ENCODE data around the gene LEFTY1. TPM values are rescaled to one million over a fixed set of nuclear protein-coding genes. Genes with fewer than 3 reads are reported as not detected.
"Not testable (repeated sequence)": the region's sequence is repeated elsewhere in the genome, so short reads cannot be mapped to it uniquely, and the experiment has no call there.

LEFTY1 gene
- total RNA-seq, 1 donor from 2014 or later: 0.99 TPM

DNA sequence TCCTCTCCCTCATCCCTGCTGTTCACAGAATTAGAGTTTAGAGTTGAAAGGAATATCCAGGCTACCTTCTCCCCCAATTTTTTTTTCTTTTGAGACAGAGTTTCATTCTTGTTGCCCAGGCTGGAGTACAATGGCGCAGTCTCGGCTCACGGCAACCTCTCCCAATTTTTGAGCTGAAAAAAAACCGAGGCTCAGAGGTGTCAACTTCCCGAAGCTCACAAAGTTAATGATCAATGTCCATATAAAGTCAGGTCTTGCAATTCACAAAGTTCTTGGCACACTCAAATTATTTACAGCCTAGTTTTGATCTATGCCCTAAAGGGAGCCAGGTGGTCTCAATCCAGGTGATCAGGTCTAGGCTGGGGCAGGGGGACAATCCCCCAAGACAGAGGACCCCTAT is 797 bp upstream of the LEFTY1 start:
- H3K27me3 Mint-ChIP-seq (ENCODE audit: low read depth): no peaks in the 10 kb centered on the region
- no peaks in the 10 kb centered on the region for H3K9me3 Mint-ChIP-seq (ENCODE audit: low read depth)
- no peak overlapping the region for H3K4me3 Mint-ChIP-seq (ENCODE audit: unreplicated experiment)
- TF ChIP-seq, protein P1, sequence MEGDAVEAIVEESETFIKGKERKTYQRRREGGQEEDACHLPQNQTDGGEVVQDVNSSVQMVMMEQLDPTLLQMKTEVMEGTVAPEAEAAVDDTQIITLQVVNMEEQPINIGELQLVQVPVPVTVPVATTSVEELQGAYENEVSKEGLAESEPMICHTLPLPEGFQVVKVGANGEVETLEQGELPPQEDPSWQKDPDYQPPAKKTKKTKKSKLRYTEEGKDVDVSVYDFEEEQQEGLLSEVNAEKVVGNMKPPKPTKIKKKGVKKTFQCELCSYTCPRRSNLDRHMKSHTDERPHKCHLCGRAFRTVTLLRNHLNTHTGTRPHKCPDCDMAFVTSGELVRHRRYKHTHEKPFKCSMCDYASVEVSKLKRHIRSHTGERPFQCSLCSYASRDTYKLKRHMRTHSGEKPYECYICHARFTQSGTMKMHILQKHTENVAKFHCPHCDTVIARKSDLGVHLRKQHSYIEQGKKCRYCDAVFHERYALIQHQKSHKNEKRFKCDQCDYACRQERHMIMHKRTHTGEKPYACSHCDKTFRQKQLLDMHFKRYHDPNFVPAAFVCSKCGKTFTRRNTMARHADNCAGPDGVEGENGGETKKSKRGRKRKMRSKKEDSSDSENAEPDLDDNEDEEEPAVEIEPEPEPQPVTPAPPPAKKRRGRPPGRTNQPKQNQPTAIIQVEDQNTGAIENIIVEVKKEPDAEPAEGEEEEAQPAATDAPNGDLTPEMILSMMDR (IDR thresholded peaks at IDR 0.05): no peak
- H3K36me3 Mint-ChIP-seq (ENCODE audit: low read depth): no peaks in the 10 kb centered on the region
- H3K27ac Mint-ChIP-seq (ENCODE audit: unreplicated experiment): no peak overlapping the region
- DNase-seq (ENCODE audit: low spot score): no peak
- H3K4me1 Mint-ChIP-seq (ENCODE audit: low read depth): no peaks in the 10 kb centered on the region

DNA sequence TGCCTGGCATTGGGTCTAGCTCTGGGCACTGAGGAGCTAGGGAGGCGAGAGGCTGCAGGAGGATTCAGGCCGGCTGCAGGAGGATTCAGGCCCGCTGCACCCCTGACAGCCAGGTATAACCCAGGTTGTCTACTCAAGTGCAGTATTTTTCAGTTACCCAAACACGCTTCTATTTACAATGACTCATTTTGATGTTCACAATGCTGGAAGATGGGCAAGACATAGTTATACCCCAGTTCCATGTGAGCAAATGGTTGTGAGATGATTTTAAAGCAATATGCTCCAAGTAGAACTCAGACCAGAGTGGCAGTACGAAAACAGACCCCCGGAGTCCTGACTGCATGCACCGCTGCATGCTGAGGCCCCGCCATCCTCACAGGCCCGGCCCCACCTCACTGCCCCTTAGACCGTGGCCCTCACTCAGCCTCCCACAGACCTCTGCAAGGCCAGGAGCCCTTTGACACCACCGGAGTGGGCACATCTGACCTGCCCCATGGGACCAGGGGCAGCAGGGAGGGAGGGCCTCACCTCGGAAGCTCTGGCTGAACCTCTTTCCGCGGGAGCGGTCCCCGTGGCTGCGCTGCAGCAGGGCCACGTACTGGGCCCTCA is 553 bp downstream of the LEFTY1 start:
- DNase-seq (ENCODE audit: low spot score): no peak
- H3K9me3 Mint-ChIP-seq (ENCODE audit: low read depth): no peaks in the 10 kb centered on the region
- H3K36me3 Mint-ChIP-seq (ENCODE audit: low read depth): no peaks in the 10 kb centered on the region
- peaks cover 5% of the 10 kb centered on the region for H3K4me1 Mint-ChIP-seq (ENCODE audit: low read depth)
- TF ChIP-seq, protein P1 (IDR thresholded peaks at IDR 0.05): no peak
- no peak overlapping the region for H3K4me3 Mint-ChIP-seq (ENCODE audit: unreplicated experiment)
- H3K27me3 Mint-ChIP-seq (ENCODE audit: low read depth): no peaks in the 10 kb centered on the region
- no peak overlapping the region for H3K27ac Mint-ChIP-seq (ENCODE audit: unreplicated experiment)

GRCh38 chr1:225887554-225888288 is 1.2 kb downstream of the LEFTY1 start:
- not testable (repeated sequence) for H3K27me3 Mint-ChIP-seq (ENCODE audit: low read depth); H3K36me3 Mint-ChIP-seq (ENCODE audit: low read depth); H3K27ac Mint-ChIP-seq (ENCODE audit: unreplicated experiment); H3K4me1 Mint-ChIP-seq (ENCODE audit: low read depth); H3K9me3 Mint-ChIP-seq (ENCODE audit: low read depth); DNase-seq (ENCODE audit: low spot score); H3K4me3 Mint-ChIP-seq (ENCODE audit: unreplicated experiment)

DNA sequence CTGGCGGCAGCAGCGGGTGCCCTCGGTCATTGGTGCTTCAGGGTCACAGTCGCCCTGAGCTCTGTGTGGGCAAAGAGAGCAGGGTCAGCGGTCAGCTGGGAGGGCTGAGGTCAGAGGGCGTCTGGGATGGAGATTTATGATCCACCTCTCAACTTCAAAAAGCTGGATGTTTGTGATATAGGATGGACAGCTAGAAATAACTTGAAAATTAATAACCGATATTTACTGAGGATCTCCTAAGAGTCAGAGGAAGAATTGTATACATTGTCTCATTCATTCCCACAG is 2.0 kb downstream of the LEFTY1 start:
- Mint-ChIP-seq H3K27ac (ENCODE audit: unreplicated experiment) (no peak overlapping the region), H3K36me3 (ENCODE audit: low read depth) (no peaks in the 10 kb centered on the region), H3K4me3 (ENCODE audit: unreplicated experiment) (no peak overlapping the region), H3K27me3 (ENCODE audit: low read depth) (no peaks in the 10 kb centered on the region), H3K4me1 (ENCODE audit: low read depth) (peaks cover 9% of the 10 kb centered on the region), H3K9me3 (ENCODE audit: low read depth) (no peaks in the 10 kb centered on the region)
- TF ChIP-seq, protein P1 (IDR thresholded peaks at IDR 0.05): no peak
- no peak for DNase-seq (ENCODE audit: low spot score)

DNA sequence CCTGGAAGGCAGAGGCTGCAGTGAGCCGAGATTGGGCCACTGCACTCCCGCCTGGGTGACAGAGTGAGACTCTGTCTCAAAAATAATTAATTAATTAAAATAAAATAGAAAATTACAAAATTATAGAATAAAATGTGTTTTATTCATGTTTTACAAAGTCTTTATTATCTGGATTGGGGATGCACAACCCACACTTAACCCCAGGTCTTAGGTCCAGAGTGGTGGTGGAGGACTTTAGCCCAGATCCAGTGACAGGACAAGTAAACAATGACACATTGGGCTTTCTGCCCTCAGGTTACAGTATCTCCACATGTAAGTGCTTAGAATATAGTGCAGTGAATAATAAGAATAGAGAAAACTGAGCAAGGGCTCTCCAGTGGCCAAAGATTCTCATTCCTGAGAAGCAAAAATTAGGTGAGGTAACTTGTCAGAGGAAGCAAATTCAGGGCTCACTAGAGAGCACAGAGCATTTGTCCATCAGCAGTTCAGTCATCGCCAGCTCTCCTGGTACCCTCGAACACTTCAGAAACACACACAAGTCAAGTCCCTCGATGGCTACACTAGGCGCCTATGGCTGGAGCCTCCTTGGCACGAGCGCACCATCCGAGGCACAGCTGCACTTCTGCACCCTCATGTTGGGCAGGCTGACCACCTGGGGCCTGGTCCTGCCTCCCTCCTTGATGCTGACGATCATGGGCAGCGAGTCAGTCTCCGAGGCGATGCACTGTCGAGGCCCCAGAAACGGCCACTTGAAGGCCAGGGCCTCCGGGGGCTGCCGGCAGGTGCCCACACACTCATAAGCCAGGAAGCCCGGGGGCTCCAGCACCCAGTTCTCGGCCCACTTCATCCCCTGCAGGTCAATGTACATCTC is 2.6 kb downstream of the LEFTY1 start:
- Mint-ChIP-seq H3K27ac (ENCODE audit: unreplicated experiment) (no peak overlapping the region), H3K9me3 (ENCODE audit: low read depth) (no peaks in the 10 kb centered on the region), H3K36me3 (ENCODE audit: low read depth) (no peaks in the 10 kb centered on the region), H3K27me3 (ENCODE audit: low read depth) (no peaks in the 10 kb centered on the region), H3K4me1 (ENCODE audit: low read depth) (peaks cover 10% of the 10 kb centered on the region), H3K4me3 (ENCODE audit: unreplicated experiment) (no peak overlapping the region)
- TF ChIP-seq, protein P1 (IDR thresholded peaks at IDR 0.05): no peak
- DNase-seq (ENCODE audit: low spot score): no peak

Data from chondrocyte (in vitro differentiated cells).